ENCODE results near the gene IPPK. TPM values are rescaled to one million over a fixed set of nuclear protein-coding genes. Genes with fewer than 3 reads are reported as not detected.

Gene IPPK
- total RNA-seq, 1 experiment from 2014 or later: 15.4 TPM

GRCh38 chr9:92685022-92685421, 15.1 kb upstream of the IPPK start (continued):
- TF ChIP-seq EGR1 (IDR thresholded peaks at IDR 0.05; ENCODE audit: low read depth) (no peak), TCF7L2 (IDR thresholded peaks at IDR 0.05; ENCODE audit: borderline replicate concordance, extremely low read depth, insufficient read depth, insufficient read length) (no peak), JUND (IDR thresholded peaks at IDR 0.05) (no peak)
- TF ChIP-seq, protein P1, sequence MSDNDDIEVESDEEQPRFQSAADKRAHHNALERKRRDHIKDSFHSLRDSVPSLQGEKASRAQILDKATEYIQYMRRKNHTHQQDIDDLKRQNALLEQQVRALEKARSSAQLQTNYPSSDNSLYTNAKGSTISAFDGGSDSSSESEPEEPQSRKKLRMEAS (IDR thresholded peaks at IDR 0.05): no peak

- H3K27ac ChIP-seq (ENCODE audit: low read depth, low read length): no peak overlapping the region
- no peak overlapping the region for H3K4me2 ChIP-seq (ENCODE audit: low read length)
- H3K79me2 ChIP-seq (ENCODE audit: insufficient read depth, low read length): no peaks in the 10 kb centered on the region
- H3K9ac ChIP-seq (ENCODE audit: low read length): no peak overlapping the region
- no peaks in the 10 kb centered on the region for H3K36me3 ChIP-seq (ENCODE audit: control insufficient read depth in 1 of 2, insufficient read depth in 2 of 2, low read length in 2 of 2)
- ATAC-seq (no peak), DNase-seq (ENCODE audit: low read depth, low spot score) (no peak)
- H3K27me3 ChIP-seq (ENCODE audit: insufficient read depth, low read length): no peaks in the 10 kb centered on the region
- H3K9me2 ChIP-seq (ENCODE audit: insufficient read depth): no peaks in the 10 kb centered on the region
- H2AFZ ChIP-seq (ENCODE audit: low read depth, low read length, poor library complexity, severe bottlenecking): no peak overlapping the region
- no peaks in the 10 kb centered on the region for H3K4me1 ChIP-seq (ENCODE audit: control insufficient read depth in 1 of 2, insufficient read depth in 2 of 2, low read length in 2 of 2)
- RAD21 ChIA-PET (ENCODE audit: low non-redundant PET in 1 of 2, low total read pairs in 2 of 2, uncharacterized antibody in 2 of 2, unreplicated experiment in 2 of 2): no interaction called here
- CTCF ChIA-PET: no interaction called here
- POLR2A ChIA-PET: no interaction called here
- no TSS peak for BruUV-seq (replicated peaks)
- H3K4me3 ChIP-seq (replicated peaks in 1 of 2; ENCODE audit: low read depth in 1 of 2, low read length in 2 of 2): no peak overlapping the region
- no peaks in the 10 kb centered on the region for H4K20me1 ChIP-seq (ENCODE audit: insufficient read depth)
- intact Hi-C loops (cut with micrococcal nuclease): no loop called here
- no peaks in the 10 kb centered on the region for H3K9me3 ChIP-seq (ENCODE audit: control insufficient read depth in 1 of 2, insufficient read depth in 1 of 2, low read depth in 1 of 2, low read length in 2 of 2)
- no peak for TF ChIP-seq REST (IDR thresholded peaks at IDR 0.05; ENCODE audit: low read depth)
These were observed 12.3 kb upstream of the IPPK start for GRCh38 chr9:92682269-92682668.

Data from HCT116 (cell line).